Inflammatory macrophage (primary cell): ENCODE data around the gene ARSH.
A peak's percentile ranks its signal among the peaks of the same experiment; 100 is the strongest.
"Not testable (repeated sequence)": the region's sequence is repeated elsewhere in the genome, so short reads cannot be mapped to it uniquely, and the experiment has no call there.

Experiments used
- DNase-seq, 2 donors: peaks; one replicate each; pipeline ENCODE4 v3.0.0-alpha.2; 2020 to 2022

ARSH gene

DNA sequence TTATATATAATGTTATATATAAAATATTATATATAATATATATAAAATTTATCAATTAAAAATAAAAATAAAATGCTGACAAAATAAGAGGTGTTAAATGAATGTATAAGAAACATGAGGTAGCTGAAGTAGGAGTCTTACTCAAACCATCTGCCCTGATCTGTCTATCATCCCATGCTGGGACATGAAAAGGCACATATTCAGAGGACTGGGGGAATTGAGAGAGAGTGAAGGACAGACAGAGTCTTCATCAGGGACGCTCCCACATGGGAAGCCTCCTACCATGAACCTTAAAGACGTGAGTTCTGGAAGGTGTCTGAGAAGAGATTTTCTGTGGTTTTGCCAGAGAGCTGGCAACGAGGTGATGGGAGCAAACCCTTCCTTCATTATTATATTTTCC lies 30.9 kb downstream of the ARSH start:
- DNase-seq = no peak

DNA sequence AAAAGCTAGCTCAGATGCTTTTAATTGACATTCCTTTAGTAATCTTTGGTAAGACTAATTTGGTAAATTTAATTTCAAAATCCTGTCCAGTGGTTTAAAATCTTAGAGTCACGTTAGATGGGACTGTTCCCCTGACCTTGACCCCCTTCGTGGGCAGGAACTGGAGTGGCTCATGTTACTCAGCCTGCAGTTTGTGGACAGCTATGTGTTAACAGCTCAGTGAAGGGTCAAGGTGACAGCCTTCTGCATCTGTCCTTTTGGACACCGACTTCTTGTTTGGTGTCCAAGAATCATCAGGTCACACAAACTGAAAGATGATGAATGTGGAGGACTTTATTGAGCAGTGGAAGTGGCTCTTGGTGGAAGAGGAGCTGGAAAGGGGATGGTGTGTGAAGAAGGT lies 37.9 kb downstream of the ARSH start:
- DNase-seq = no peak

DNA sequence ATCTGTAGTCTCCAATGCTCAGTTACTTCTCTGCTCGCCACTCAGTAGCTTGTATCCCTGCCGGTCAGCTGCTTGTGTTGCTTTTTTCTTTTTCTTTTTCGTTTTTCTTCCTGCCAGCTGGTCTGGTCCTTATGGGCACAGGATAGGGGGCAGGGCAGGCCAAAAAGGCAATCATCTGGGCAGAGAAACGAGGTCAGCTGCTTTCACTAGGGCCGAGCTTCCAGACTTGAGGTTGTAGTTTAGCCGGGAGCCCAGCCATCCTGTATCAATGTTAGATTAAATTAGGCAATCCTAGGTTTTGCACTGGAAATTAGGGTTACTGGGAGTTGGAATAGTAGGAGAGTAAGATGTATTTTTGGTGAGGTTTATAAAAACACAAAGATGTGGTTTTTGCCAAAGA lies 38.3 kb downstream of the ARSH start:
- DNase-seq = no peak

DNA sequence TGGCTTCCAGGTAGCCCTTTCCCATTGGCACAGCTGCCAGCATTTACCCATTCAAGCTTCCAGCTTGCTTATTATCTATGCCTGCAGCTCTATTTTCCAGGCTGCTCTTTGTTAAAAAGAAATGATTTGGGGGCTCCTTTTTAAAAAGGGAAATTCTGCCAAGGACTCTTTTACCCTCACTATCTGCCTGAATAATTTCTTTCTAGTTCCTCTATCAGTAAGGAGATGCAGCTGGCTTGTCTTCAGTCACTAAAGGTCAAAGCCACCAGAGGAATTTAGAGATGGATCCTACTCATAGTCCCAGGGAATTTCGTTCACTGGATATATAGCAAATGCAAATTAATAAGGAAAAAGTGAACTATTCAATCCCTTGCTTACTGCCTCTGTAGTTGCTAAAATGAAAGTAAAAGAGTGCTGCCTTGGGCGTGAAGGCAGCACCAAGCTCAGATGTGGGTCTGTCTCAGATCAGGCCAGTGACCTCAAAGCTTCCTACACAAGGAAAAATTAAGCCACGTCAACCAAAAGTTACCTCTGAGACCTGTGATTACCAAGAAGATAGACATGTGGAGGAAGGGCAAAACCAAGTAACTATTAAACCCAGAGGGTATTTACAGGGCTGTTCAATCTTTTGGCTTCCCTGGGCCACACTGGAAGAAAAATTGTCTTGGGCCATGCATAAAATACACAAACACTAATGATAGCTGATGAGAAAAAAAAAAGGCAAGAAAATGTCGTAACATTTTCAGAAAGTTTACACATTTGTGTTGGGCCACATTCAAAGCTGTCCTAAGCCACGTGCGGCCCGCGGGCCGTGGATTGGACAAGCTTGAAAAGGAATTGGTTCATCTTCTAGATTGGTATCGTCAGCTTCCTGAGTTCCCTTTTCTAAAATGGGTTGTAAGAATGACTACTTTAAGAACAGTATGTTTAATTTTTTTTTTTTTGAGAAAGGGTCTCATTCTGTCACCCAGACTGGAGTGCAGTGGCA lies 40.2 kb downstream of the ARSH start:
- DNase-seq = peak in 1 of 2 donors; percentile 34

DNA sequence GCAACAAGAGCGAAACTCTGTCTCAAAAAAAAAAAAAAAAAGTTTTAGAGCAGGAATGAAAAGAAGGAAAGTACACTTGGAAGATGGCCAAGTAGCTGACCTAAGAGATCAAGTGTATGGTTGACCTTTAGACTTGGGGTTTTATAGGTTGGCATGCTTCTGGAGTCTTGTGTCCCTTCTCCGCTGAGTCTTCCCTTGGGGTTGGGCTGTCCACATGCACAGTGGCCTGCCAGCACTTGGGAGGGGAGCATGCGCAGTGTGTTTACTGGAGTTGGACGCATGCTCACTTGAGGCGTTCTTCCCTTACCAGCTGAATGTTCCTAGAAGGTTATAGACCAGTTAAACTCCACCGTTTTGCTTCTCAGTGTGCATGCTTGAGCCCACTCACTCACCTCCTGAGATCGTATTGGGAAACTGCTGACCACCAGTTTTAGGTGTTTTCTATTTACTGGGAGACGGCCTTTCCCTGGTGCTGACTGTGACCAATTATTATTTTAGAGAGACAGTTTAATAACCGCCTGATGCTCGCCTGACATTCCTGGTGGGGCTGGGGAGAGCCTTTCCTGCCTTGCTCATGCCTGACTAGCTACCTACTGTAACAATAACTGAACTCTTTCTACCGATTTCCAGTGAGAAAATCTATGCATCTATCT lies 44.3 kb downstream of the ARSH start:
- DNase-seq = not testable (repeated sequence)

DNA sequence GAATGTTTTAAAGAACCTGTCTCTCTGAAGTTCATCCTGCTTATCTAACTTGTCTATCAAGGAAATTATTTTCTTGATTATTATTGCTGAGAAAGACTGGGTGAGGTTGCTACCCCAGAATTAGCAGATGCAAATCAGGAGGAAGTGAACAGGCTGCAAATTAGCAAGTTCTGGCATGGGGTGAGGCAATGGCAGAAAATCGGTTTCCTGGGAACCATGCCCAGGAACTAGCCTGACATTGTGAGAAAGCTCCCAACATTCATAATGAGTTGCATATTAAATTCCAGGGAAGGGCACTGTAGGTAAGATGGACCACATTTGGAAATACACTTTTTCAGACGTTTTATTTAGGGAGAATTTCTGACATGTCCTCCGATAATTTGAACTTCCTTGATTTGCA lies 46.5 kb downstream of the ARSH start:
- DNase-seq = no peak

DNA sequence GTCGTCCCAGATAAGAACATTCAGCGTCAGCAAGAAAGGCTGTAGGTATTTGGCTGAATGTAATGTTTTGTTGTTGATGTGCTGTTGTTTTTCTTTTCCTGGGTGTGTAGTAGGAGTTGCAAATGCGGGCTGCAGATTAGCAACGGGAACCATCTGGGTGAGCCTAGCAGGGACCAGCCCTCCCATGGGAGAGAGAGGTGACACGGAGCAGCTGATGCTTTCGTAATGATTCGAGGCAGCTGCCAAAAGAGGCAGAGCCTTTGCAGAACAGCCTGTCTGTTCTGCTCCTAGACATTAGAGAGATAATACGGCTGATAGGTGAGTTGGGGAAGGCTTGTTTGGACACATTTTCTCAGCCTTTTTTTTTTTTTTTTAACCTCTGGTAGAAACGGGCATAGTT lies 60.2 kb downstream of the ARSH start:
- no peak for DNase-seq

DNA sequence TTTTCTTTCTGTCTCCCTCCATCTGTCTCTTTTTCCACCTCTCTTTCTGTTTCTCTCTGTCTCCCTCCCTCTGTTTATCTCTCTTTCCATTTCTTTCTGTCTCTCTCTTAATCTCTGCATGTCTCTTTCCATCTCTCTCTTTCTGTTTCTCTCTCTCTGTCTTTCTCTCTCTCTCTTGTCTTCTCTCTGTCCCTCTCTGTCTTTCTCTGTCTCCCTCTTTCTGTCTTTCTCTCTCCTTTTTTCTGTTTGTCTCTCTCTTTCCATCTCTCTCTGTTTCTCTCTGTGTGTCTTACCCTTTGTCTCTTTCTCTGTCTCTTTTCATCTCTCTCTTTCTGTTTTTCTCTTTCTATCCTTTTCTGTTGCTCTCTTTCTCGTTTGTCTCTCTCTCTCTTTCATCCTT lies 69.6 kb downstream of the ARSH start:
- no peak for DNase-seq

DNA sequence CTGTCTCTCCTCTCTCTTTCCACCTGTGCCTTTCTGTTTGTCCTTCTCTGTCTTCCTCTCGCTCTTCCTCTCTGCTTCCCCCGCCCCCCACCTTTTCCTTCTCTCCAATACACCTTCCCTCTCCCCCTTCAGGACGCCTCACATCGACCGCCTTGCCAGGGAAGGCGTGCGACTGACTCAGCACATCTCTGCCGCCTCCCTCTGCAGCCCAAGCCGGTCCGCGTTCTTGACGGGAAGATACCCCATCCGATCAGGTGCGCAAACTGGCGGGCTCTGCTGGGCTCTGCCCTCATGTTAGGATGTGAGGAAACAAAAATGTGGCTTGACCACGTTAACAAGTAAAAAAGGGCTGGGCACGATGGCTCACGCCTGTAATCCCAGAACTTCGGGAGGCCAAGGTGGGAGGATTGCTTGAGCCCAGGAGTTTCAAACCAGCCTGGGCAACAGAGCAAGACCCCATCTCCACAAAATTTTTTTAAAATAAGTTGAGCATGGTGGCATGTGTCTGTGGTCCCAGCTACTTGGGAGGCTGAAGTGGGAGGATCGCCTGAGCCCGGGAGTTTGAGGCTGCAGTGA lies 70.2 kb downstream of the ARSH start:
- DNase-seq = no peak
